Heart left ventricle (tissue), 13 donors: ENCODE data around the gene NPL.

Experiments used
- POLR2A ChIP-seq, 2 donors: fragments of 450-650 bp; IDR thresholded peaks; one replicate each; pipeline ENCODE4 v1.6.1; 2017; ENCODE audit warnings: antibody characterized with exemption in 2 of 2, mild to moderate bottlenecking in 2 of 2, moderate library complexity in 2 of 2
- TF ChIP-seq, protein P1 (sequence below), 12 donors: fragments of 200-600 bp; sonication (generic) in 4 of 12; IDR thresholded peaks; one replicate each; pipeline versions ENCODE4 v1.5.0 to v1.8.0; 2018 to 2022; ENCODE audit warnings: antibody characterized with exemption in 12 of 12, mild to moderate bottlenecking in 5 of 12
- donor health status: ischemic (EF 13 %, LVEDD 7.1; RV severe dilation, severe dysfunction).
- donor health status: DM: no; HTN: yes; CAD: no.
- donor health status: DM: no; HTN: no; CAD: no.
- donor health status: ischemic (EF 25% LVEDD 6.9; RV normal size, moderate dysfunction).
- donor health status: ischemic (EF 25% LVEDD 5.7; RV mildly dilated, moderate dysfunction).
- donor health status: ischemic (EF 35%, LVEDD 5.7; RV mildly dilated, moderate dysfunction).
- donor health status: nonischemic (EF 11% LVEDD 7.7; RV severe dilation, severe dysfunction).
- donor health status: DM: yes; HTN: yes; CAD: no.
- donor health status: PGD.
- donor health status: ischemic (EF 29% LVEDD 5.4; RV normal size, mild dysfunction).
- donor health status: nonischemic (EF 23%, LVEDD 6.1; RV moderate dilation, normal function).

DNA sequence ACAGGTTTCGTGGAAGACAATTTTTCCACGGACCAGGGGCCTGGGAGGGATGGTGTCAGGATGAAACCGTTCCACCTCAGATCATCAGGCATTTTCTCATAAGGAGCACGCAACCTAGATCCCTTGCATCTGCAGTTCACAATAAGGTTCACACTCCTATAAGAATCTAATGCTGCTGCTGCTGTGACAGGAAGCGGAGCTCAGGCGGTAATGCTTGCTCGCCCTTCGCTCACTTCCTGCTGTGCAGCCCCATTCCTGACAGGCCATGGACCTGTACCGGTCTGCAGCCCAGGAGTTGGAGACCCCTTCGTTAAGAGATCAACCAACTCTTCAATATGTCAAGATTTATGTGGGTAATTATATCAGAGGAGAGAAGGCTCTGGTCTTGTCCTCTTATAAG is 46.2 kb downstream of the NPL start:
- TF ChIP-seq, protein P1, sequence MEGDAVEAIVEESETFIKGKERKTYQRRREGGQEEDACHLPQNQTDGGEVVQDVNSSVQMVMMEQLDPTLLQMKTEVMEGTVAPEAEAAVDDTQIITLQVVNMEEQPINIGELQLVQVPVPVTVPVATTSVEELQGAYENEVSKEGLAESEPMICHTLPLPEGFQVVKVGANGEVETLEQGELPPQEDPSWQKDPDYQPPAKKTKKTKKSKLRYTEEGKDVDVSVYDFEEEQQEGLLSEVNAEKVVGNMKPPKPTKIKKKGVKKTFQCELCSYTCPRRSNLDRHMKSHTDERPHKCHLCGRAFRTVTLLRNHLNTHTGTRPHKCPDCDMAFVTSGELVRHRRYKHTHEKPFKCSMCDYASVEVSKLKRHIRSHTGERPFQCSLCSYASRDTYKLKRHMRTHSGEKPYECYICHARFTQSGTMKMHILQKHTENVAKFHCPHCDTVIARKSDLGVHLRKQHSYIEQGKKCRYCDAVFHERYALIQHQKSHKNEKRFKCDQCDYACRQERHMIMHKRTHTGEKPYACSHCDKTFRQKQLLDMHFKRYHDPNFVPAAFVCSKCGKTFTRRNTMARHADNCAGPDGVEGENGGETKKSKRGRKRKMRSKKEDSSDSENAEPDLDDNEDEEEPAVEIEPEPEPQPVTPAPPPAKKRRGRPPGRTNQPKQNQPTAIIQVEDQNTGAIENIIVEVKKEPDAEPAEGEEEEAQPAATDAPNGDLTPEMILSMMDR (IDR thresholded peaks at IDR 0.05), result no peak
- TF ChIP-seq POLR2A (IDR thresholded peaks at IDR 0.05), result no peak
